ENCODE measurements around the gene SETD4.

The SETD4 gene

DNA sequence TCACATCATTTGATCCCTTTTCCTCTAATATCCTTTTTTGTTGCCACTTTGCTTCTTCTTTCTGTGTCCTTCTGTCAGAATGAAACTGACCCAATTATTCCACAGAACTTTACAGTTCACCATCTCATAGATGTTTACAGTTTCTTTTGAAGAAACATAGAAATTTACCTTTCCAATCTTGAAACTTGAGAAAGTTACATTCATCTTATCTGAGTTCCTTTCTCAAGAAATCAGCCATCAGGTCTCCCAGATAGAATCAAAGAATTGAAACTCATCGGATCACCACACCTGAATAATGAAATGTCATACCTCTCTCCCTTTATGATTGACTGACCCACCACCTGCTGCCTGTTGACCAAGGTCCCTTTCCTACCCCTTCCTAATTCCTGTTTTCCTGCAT is 33.2 kb upstream of the SETD4 start:
- DNase-seq (ENCODE audit: low read depth) = no peak
- no peak for TF ChIP-seq MYC (IDR thresholded peaks at IDR 0.05; ENCODE audit: low read depth, low read length)

DNA sequence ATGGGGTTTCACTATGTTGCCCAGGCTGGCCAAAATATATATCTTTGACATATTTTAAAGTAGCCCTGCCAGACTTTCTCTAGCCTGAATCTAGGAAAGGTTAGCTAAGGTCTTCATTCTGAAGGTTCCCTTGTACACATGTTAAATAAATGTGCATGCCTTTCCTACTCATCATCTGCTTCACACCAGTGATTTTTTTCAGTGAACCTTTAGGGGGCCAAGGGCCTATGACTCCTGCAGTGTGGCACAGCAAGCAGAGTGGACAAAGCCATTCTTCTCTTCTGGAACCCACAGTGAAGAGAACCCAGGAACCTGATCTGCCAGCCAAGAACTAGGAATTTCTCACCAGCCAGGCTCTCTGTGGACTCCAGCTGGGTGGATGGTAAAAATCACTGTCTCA is 32.4 kb upstream of the SETD4 start:
- DNase-seq (ENCODE audit: low read depth) = no peak
- no peak overlapping the region for H3K4me3 ChIP-seq (ENCODE audit: low read depth, low read length)
- TF ChIP-seq, protein P1, sequence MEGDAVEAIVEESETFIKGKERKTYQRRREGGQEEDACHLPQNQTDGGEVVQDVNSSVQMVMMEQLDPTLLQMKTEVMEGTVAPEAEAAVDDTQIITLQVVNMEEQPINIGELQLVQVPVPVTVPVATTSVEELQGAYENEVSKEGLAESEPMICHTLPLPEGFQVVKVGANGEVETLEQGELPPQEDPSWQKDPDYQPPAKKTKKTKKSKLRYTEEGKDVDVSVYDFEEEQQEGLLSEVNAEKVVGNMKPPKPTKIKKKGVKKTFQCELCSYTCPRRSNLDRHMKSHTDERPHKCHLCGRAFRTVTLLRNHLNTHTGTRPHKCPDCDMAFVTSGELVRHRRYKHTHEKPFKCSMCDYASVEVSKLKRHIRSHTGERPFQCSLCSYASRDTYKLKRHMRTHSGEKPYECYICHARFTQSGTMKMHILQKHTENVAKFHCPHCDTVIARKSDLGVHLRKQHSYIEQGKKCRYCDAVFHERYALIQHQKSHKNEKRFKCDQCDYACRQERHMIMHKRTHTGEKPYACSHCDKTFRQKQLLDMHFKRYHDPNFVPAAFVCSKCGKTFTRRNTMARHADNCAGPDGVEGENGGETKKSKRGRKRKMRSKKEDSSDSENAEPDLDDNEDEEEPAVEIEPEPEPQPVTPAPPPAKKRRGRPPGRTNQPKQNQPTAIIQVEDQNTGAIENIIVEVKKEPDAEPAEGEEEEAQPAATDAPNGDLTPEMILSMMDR (IDR thresholded peaks at IDR 0.05; ENCODE audit: low read depth, low read length) = no peak
- TF ChIP-seq MYC (IDR thresholded peaks at IDR 0.05; ENCODE audit: low read depth, low read length) (no peak), MAX (IDR thresholded peaks at IDR 0.05; ENCODE audit: low read depth, low read length) (no peak), POLR2A (IDR thresholded peaks at IDR 0.05; ENCODE audit: extremely low read depth, insufficient read length) (no peak)

More for the DNA sequence above, 33.2 kb upstream of the SETD4 start:
- no peak overlapping the region for H3K4me3 ChIP-seq (ENCODE audit: low read depth, low read length)

- DNase-seq (ENCODE audit: low read depth) = no peak
- no peak overlapping the region for H3K4me3 ChIP-seq (ENCODE audit: low read depth, low read length)
- no peak for TF ChIP-seq MYC (IDR thresholded peaks at IDR 0.05; ENCODE audit: low read depth, low read length)
- TF ChIP-seq, protein P1 (IDR thresholded peaks at IDR 0.05; ENCODE audit: low read depth, low read length) = no peak
- TF ChIP-seq POLR2A (IDR thresholded peaks at IDR 0.05; ENCODE audit: extremely low read depth, insufficient read length) = no peak
- no peak for TF ChIP-seq MAX (IDR thresholded peaks at IDR 0.05; ENCODE audit: low read depth, low read length)
Observed at GRCh38 chr21:36089946-36090345, 29.6 kb upstream of the SETD4 start.

DNA sequence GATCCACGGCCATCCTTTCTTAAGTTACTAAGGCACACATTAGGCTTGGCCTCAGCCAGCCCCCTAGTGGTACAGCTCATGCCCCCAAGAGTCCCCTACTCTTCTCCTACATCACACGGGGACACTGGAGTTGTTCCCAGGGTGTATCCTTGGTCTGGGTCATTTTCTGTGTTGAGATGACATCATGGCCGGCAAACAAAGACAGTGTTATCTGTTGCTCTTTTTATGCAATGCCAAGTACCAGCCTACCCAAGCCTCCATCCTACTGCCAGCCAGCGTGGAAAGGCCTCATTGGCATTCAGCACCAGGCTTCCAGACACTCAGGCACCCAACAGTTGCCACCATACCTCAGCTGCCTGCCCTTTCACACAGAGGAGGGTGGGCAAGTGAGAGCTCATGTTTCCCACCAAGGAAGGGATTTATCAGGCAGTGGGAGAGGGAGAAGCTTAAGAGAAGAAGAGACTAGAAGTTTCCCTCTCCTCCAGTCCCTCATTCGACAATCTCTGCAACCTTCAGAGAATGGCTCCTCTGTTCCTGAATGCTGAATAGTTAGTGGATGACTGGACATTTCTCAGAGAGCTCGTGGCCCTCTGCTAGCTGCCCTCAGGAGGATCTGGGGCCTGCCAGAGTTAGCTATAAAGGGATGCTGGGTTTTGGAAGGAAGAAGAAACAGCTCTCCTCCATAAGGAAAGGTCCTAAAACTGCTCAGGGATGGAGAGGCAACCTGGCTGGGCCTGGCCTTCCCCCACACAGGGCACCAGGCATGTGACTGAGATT is 27.2 kb upstream of the SETD4 start:
- H3K4me3 ChIP-seq (ENCODE audit: low read depth, low read length) = no peak overlapping the region
- TF ChIP-seq MYC (IDR thresholded peaks at IDR 0.05; ENCODE audit: low read depth, low read length) = no peak
- TF ChIP-seq, protein P1 (IDR thresholded peaks at IDR 0.05; ENCODE audit: low read depth, low read length) = peak; percentile 6
- DNase-seq (ENCODE audit: low read depth) = no peak

DNA sequence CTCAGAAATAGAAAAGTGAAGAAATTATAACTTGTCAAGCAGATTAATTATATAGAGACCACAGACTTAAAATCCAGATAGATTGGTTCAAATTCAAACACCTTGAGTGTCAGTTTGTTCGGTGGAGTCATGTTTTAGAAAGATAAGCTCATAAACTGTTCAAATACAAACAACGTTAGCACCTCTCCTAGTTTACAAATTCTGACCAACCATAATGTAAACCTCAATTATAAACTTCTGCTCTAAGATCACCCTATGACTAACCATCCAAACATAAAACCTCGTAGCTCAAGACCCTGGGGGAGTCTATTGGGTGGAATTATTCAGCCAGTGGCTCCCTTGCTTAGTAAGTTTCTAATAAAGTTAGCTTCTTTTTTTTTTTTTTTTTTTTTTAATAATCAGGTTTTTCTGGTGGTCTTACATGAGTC is 21.9 kb upstream of the SETD4 start:
- no peak for DNase-seq (ENCODE audit: low read depth)
- no peak overlapping the region for H3K4me3 ChIP-seq (ENCODE audit: low read depth, low read length)
- TF ChIP-seq MAX (IDR thresholded peaks at IDR 0.05; ENCODE audit: low read depth, low read length) = no peak
- TF ChIP-seq, protein P1 (IDR thresholded peaks at IDR 0.05; ENCODE audit: low read depth, low read length) = no peak
- no peak for TF ChIP-seq POLR2A (IDR thresholded peaks at IDR 0.05; ENCODE audit: extremely low read depth, insufficient read length)
- no peak for TF ChIP-seq MYC (IDR thresholded peaks at IDR 0.05; ENCODE audit: low read depth, low read length)

DNA sequence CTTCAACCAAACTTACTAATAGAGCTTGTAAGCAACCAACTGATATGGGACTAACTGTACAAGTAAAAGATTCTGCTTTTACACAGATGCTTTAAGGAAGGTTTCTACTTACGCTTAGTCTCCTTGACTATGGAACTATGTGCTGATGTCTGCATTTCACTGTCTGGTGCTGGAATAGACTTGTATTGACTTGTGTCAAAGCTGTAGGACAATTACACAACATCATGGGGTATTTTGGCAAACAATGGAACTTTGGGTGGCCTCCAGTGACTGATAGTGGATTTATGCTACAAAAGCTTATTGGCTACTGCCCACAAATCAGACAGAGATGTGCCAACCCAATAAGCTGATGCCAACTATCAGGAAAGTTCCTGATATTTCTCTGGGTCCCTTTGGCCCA is 20.1 kb upstream of the SETD4 start:
- TF ChIP-seq, protein P1 (IDR thresholded peaks at IDR 0.05; ENCODE audit: low read depth, low read length) = no peak
- TF ChIP-seq MAX (IDR thresholded peaks at IDR 0.05; ENCODE audit: low read depth, low read length) (no peak), MYC (IDR thresholded peaks at IDR 0.05; ENCODE audit: low read depth, low read length) (no peak), POLR2A (IDR thresholded peaks at IDR 0.05; ENCODE audit: extremely low read depth, insufficient read length) (no peak)
- no peak for DNase-seq (ENCODE audit: low read depth)
- H3K4me3 ChIP-seq (ENCODE audit: low read depth, low read length) = no peak overlapping the region
